ENCODE measurements around the gene CTCFL.
"Not testable (repeated sequence)": the region's sequence is repeated elsewhere in the genome, so short reads cannot be mapped to it uniquely, and the experiment has no call there.

CTCFL gene

DNA sequence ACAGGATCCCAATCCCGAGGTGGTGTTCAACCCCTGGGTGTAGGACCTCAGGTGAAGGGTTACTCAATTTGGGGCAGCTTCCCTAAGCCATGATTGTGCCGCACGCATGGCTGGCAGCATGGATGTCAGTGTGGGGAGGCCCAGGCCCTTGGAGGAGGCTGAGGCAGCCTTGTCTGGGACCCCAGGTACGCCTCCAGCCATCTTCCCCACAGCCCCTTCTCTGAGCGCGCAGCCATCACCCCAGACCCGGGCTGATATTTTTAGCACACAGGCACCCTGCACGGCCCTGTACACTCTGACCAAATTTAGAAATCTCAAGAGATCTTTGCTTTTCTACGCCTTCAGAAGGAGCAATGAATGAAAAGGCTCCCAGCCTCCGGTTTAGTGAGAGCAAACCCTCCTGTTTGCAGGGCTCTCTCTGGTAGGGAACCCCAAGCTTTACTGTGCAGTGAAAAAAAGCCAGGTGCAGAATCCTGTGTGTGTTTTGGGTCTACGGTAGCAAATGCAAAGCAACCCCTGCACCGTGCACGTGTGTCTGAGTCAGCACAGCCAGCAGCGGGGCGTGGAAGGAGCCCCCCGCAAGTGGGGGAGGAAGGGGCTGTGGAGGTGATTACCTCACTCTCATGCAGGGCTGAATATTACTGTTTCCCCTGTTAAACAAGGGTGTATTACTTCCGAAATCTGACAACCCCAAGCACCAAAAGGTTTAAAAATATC lies 44.3 kb downstream of the CTCFL start:
- DNase-seq, result no peak

DNA sequence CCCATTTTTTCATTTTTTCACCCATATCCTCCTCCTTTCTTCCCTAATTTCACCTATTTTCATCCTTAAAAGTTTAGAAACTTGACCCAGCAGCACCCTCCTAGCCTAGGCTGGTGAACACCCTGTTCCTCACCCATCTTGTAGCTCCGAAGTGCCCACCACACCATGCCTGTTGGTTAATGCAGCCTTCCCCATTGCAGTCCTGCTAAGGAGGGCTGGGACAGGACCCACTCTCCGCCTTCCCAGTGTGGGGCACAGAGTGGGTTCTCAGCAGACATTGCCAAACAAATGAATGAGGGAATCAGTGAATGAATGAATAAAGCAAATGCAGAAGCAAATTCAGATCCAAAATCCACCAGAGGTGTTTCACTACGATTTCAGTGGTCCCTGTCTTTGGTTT lies 45.7 kb downstream of the CTCFL start:
- DNase-seq, result no peak

DNA sequence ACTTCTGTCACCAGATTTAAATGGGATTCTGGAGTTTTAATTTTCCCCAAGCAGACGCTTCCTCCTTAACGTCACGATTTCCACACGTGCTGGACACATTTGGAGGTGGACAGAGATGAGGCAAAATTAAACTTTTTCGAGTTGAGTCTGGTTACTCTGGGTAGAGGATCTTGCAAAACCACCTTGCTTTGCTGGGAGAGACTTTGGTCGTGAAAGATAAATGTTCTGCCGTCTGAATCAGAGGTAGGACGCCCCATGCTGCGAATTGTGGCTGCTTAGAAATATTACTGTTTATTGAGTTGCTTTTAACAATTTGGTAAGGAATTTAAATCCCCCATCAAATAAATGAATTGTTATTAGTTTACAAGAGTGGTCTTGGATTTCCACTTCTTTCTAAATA lies 46.8 kb downstream of the CTCFL start:
- DNase-seq, result no peak

- no peak for DNase-seq
Measured at GRCh38 chr20:57476641-57477461, 48.1 kb downstream of the CTCFL start.

- no peak for DNase-seq
Measured at GRCh38 chr20:57476084-57476526, 48.8 kb downstream of the CTCFL start.

GRCh38 chr20:57475388-57476083 lies 49.4 kb downstream of the CTCFL start:
- no peak for DNase-seq

- DNase-seq, result no peak
Measured at GRCh38 chr20:57474816-57475215, 50.1 kb downstream of the CTCFL start.

GRCh38 chr20:57474205-57474604 lies 50.7 kb downstream of the CTCFL start:
- no peak for DNase-seq

DNA sequence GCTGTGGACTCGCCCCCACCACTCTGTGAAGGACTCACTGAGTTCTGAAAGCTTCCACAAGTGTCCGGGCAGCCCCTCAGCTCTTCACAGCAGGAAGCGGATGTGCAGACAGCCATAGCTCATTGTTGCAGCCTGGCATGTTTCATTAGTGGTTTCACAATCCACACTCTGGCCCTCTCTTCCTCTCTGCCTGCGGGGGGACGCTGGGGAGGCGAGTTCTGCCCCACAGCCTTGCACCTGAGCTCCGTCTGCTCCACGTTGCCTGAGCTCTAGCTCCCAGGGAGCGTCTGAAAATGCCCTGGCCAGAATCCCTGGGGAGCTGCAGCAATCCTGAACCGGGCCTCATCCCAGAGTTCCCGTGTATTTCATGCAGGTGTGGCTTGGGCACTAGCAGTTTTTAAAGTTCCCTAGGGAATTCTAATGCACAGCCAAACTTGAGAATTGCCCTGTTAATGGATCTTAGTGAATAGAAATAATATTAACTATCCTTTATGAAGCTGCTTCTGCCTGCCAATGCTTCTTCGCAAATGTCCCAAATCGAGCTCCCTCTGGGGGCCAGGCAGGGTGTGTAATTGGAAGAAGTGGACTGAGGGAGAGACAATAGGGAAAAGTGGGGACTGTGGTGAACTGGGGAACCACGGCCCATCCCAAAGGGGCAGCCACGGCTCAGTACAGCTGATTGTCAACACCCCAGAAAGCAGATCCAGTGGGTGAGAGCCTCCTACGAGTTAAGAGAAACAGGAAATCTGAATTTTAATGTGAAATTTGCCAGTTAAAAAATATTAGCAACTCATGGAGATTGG lies 51.5 kb downstream of the CTCFL start:
- no peak for DNase-seq

GRCh38 chr20:57472474-57472873 lies 52.5 kb downstream of the CTCFL start:
- not testable (repeated sequence) for DNase-seq

DNA sequence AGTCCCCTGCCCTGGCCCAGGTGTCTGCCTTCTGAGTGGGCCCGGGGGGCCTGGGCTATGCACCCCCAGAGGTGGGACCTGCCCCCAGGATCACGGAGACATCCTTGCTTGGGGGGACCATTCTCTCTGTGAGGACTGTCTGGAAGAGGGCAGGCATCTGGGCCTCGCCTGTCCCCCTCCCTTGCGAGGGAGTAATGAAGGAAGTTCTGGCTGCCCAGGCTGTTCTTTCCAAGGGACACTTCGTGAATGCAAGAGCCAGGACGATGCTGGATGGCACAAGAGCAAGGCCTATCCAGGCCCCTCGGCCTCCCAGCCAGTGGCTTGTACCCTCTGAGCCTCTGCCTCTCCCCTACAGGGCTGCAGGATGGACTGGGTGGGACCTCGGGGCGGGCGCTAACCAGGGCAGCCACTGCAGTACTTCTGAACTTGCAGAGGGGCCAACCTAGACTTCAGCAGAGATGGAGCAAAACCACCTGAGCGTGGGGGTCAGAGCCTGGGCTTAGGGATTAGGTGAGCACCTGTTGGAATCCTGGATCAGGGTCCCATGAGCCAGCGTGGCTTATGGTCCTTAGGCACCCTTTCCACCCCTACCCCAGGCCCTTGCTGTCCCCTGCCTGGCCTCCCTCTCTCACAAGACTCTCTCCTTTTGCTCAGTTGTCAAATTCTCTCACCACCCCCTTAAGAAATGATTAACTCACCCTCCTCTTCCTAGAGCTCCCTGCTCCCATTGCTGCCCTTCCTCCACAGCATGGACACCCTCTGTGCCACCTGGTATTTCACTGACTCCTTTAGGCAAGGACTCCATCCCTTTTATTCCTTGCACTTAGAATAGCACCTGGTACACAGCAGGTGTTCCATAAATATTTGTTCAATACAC lies 53.2 kb downstream of the CTCFL start:
- DNase-seq, result no peak

DNA sequence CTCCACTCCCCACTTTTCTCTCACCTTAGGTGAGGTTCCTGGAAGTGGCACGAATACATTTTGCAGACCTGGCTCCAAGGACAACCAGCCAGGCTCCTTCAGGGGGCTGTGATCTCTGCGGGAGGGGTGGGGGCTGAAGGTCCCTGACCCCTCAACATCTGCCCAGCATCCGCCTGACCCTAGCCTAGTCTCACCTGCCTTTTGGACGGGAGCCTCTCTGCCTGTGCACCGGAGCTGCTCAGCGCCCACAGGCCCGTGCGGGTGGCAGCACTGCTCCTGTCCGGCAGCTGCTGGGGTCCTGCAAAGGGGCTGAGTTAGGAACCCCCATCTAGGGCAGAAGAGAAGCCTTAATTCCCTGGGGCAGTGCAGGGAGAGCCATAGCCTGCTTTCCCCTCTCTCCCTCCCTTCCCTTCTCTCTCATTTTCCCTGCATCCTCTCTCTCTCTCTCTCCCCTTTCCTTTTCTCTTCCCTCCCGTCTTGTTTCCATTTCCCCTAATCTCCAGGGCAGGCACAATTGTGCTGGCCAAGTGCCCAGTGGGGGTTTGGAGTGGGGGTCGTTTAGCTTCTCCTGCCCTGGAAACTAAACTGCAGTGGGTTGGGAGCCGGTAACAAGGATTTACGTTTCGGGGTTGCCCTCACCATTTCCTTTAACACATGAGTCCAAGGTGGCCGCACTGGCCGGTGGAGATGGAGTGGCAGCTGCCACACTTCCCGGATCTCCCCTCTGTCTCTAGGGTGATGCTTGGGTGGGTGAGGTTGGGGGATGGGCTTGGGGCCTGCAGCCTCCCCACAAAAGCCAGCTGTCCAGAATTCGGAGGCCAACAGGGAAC lies 54.1 kb downstream of the CTCFL start:
- no peak for DNase-seq

GRCh38 chr20:57470212-57470522 lies 54.8 kb downstream of the CTCFL start:
- no peak for DNase-seq

- no peak for DNase-seq
Measured at GRCh38 chr20:57469418-57470211, 55.3 kb downstream of the CTCFL start.

GRCh38 chr20:57468523-57469417 lies 56.2 kb downstream of the CTCFL start:
- DNase-seq, result no peak

DNA sequence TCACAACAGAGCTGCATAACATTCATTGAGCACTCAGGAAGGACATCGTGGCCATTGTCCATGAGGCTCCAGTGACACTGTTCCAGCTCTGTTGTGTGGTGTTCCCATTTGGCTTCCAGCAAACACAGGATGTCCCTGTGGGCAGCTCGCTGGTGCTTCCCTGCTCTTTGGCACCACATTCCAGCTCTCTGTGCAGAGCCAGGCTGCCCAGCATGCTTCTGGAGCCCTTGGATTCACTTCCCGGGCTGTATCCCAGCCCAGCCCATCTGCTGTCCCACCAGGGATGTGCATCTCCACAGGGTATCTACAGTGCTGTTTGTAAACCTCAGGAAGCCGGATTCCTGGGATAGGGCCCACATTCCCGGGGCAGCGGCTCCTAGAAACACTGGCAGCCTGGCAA lies 57.2 kb downstream of the CTCFL start:
- no peak for DNase-seq

GRCh38 chr20:57465943-57466342 lies 59.0 kb downstream of the CTCFL start:
- DNase-seq, result no peak

DNA sequence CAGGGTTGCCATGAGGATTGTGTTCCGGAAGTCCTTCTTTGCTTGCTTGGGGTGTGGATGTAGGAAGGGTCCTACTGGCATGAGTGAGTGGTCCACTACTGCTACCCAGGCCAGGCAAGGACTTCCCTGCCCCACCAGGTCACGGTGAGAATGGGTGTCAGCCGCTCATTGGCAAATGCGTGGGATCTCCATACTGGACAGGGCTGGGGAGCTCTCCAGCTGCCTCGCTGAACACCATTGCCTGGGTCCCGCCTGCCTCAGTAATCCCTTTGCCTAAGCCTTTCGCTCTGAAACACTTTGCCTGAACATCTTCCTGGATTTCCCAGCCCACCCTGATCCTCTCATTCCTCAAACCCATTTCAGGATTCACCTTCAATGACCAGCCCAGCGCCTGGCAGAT lies 59.5 kb downstream of the CTCFL start:
- DNase-seq, result no peak

GRCh38 chr20:57464642-57465211 lies 60.2 kb downstream of the CTCFL start:
- no peak for DNase-seq
